Skeletal muscle satellite cell (primary cell): ENCODE data around the gene GOLGA6D.
"Not testable (repeated sequence)": the region's sequence is repeated elsewhere in the genome, so short reads cannot be mapped to it uniquely, and the experiment has no call there.

Experiments
- H3K27me3 ChIP-seq: 2 replicates; pipeline ENCODE4 v1.7.0; 2013; ENCODE audit warnings: low read length; ENCODE audit not compliant: control insufficient read depth, insufficient read depth
- H3K36me3 ChIP-seq: 2 replicates; pipeline ENCODE4 v1.7.0; 2013; ENCODE audit warnings: mild to moderate bottlenecking, control low read depth, low read length; ENCODE audit not compliant: insufficient read depth
- H3K4me1 ChIP-seq: 2 replicates; pipeline ENCODE4 v1.7.0; 2013; ENCODE audit warnings: low read length; ENCODE audit not compliant: control insufficient read depth, insufficient read depth
- H3K4me2 ChIP-seq: 2 replicates; pipeline ENCODE4 v1.7.0; 2013; ENCODE audit warnings: mild to moderate bottlenecking, low read length
- H3K4me3 ChIP-seq: 2 replicates; pipeline ENCODE4 v1.7.0; 2013; ENCODE audit warnings: low read length
- H3K9ac ChIP-seq: 2 replicates; pipeline ENCODE4 v1.7.0; 2013; ENCODE audit warnings: mild to moderate bottlenecking, low read depth, low read length, moderate library complexity
- H3K9me3 ChIP-seq: replicated peaks from 2 replicates; pipeline ENCODE4 v1.7.0; 2013; ENCODE audit warnings: mild to moderate bottlenecking, control low read depth, low read length

The GOLGA6D gene

GRCh38 chr15:75298541-75299310, 16.1 kb downstream of the GOLGA6D start:
- H3K9me3 ChIP-seq, H3K9ac ChIP-seq, H3K27me3 ChIP-seq, H3K4me1 ChIP-seq, H3K36me3 ChIP-seq, H3K4me2 ChIP-seq, H3K4me3 ChIP-seq: not testable (repeated sequence)

- H3K4me3 ChIP-seq = not testable (repeated sequence)
Measured at GRCh38 chr15:75299311-75299688, 16.7 kb downstream of the GOLGA6D start.

GRCh38 chr15:75300026-75300425, 17.4 kb downstream of the GOLGA6D start:
- H3K36me3 ChIP-seq, H3K4me2 ChIP-seq, H3K4me3 ChIP-seq, H3K4me1 ChIP-seq, H3K9ac ChIP-seq, H3K9me3 ChIP-seq: not testable (repeated sequence)
- peaks cover 15% of the 10 kb centered on the region for H3K27me3 ChIP-seq

More at GRCh38 chr15:75299311-75299688, 16.7 kb downstream of the GOLGA6D start:
- H3K27me3 ChIP-seq, H3K9ac ChIP-seq, H3K9me3 ChIP-seq, H3K36me3 ChIP-seq, H3K4me2 ChIP-seq, H3K4me1 ChIP-seq: not testable (repeated sequence)

- Histone ChIP-seq H3K4me2 (no peak overlapping the region), H3K4me3 (no peak overlapping the region), H3K4me1 (no peaks in the 10 kb centered on the region), H3K27me3 (peaks cover 32% of the 10 kb centered on the region), H3K9ac (no peak overlapping the region), H3K36me3 (no peaks in the 10 kb centered on the region), H3K9me3 (no peaks in the 10 kb centered on the region)
Measured at GRCh38 chr15:75302318-75302717, 19.7 kb downstream of the GOLGA6D start.

GRCh38 chr15:75302753-75303152, 20.1 kb downstream of the GOLGA6D start:
- not testable (repeated sequence) for H3K4me3 ChIP-seq, H3K9ac ChIP-seq, H3K9me3 ChIP-seq, H3K36me3 ChIP-seq, H3K4me1 ChIP-seq, H3K4me2 ChIP-seq
- peaks cover 37% of the 10 kb centered on the region for H3K27me3 ChIP-seq

GRCh38 chr15:75306188-75306587, 23.6 kb downstream of the GOLGA6D start:
- Histone ChIP-seq H3K27me3 (peaks cover 59% of the 10 kb centered on the region), H3K4me1 (no peaks in the 10 kb centered on the region), H3K9ac (no peak overlapping the region), H3K36me3 (no peaks in the 10 kb centered on the region), H3K9me3 (no peaks in the 10 kb centered on the region), H3K4me2 (no peak overlapping the region), H3K4me3 (no peak overlapping the region)

GRCh38 chr15:75307778-75308390, 25.2 kb downstream of the GOLGA6D start:
- Histone ChIP-seq H3K27me3 (peaks cover 60% of the 10 kb centered on the region), H3K9ac (no peak overlapping the region), H3K9me3 (no peaks in the 10 kb centered on the region), H3K4me1 (peaks cover 2% of the 10 kb centered on the region), H3K36me3 (no peaks in the 10 kb centered on the region), H3K4me3 (no peak overlapping the region), H3K4me2 (no peak overlapping the region)

GRCh38 chr15:75309711-75310110, 27.1 kb downstream of the GOLGA6D start:
- H3K4me3 ChIP-seq = no peak overlapping the region
- no peaks in the 10 kb centered on the region for H3K9me3 ChIP-seq
- H3K4me2 ChIP-seq = no peak overlapping the region
- H3K36me3 ChIP-seq = no peaks in the 10 kb centered on the region
- no peak overlapping the region for H3K9ac ChIP-seq
- peaks cover 48% of the 10 kb centered on the region for H3K27me3 ChIP-seq
- H3K4me1 ChIP-seq = peaks cover 3% of the 10 kb centered on the region

GRCh38 chr15:75312548-75312947, 29.9 kb downstream of the GOLGA6D start:
- H3K9ac ChIP-seq, H3K9me3 ChIP-seq, H3K4me3 ChIP-seq, H3K4me1 ChIP-seq, H3K4me2 ChIP-seq, H3K36me3 ChIP-seq: not testable (repeated sequence)
- peaks cover 36% of the 10 kb centered on the region for H3K27me3 ChIP-seq

GRCh38 chr15:75313116-75313845, 30.6 kb downstream of the GOLGA6D start:
- Histone ChIP-seq H3K9me3 (no peaks in the 10 kb centered on the region), H3K4me2 (no peak overlapping the region), H3K4me3 (no peak overlapping the region), H3K27me3 (peaks cover 28% of the 10 kb centered on the region), H3K9ac (no peak overlapping the region), H3K4me1 (peaks cover 3% of the 10 kb centered on the region), H3K36me3 (no peaks in the 10 kb centered on the region)

- Histone ChIP-seq H3K27me3 (peaks cover 26% of the 10 kb centered on the region), H3K36me3 (no peaks in the 10 kb centered on the region), H3K4me2 (no peak overlapping the region), H3K9ac (no peak overlapping the region), H3K9me3 (no peaks in the 10 kb centered on the region), H3K4me1 (peaks cover 3% of the 10 kb centered on the region), H3K4me3 (no peak overlapping the region)
Measured at GRCh38 chr15:75314552-75315290, 32.1 kb downstream of the GOLGA6D start.
